Choroid plexus epithelial cell (primary cell): ENCODE results near the gene COQ7.
A peak's percentile ranks its signal among the peaks of the same experiment; 100 is the strongest.

Experiments
- DNase-seq: peaks from one replicate; pipeline ENCODE4 v3.0.0-alpha.2; 2010; ENCODE audit warnings: low read depth
- H3K4me3 ChIP-seq: 2 replicates; pipeline ENCODE4 v1.5.1; 2011; ENCODE audit warnings: low read depth, mild to moderate bottlenecking, control low read depth, low read length, moderate library complexity
- TF ChIP-seq, protein P1 (sequence below): conservative IDR thresholded peaks from 2 replicates; pipeline ENCODE4 v1.5.1; 2011; ENCODE audit warnings: low read depth, mild to moderate bottlenecking, control low read depth, inconsistent platforms, low read length, moderate library complexity

COQ7 gene

DNA sequence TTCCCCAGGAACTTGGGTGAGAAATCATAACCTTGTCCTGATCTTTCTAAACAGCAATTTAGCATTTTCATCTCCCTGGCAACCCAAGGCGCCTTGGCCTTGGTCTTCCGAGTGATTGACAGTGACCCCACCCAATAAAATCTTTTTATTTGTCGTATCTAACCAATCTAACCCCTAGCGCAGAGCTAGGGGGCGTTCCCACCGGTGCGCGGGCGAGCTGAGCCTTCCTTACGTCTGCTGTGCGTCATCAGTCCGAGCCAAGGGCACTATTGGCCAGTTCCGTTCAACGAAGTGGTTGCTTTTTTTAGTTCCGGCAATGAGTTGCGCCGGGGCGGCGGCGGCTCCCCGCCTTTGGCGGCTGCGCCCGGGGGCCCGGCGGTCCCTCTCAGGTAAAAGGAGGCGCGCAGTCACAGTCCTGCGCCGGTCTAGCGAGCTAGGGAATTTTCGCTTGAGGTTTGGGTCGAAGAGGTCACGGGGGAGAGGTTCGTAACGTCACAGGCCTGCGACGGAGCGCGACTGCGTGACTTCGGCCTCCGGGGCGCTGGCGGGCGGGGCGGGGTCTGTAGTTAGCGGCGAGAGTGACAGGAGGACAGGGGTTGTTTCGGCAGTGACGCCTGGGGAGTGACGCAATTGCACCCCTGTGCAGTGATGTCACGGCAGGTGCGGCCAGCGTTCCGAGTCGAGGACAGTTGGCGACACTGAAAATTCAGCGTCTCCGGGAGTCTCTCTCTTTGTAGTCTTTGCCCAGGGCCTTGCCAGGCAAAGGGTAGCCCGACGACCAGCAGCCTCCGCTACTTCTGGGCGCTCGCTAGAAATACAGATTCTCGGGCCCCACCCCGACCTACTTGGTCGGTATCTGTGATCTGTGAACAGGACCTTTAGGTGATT is at the start of gene COQ7:
Gene COQ7, plus strand, starts transcription at position 266 of the 888 bp plus-strand sequence. Its CDS starts 51 bp downstream, at position 317.
- peak within 1 kb of the TSS; percentile 72 for H3K4me3 ChIP-seq
- TF ChIP-seq, protein P1, sequence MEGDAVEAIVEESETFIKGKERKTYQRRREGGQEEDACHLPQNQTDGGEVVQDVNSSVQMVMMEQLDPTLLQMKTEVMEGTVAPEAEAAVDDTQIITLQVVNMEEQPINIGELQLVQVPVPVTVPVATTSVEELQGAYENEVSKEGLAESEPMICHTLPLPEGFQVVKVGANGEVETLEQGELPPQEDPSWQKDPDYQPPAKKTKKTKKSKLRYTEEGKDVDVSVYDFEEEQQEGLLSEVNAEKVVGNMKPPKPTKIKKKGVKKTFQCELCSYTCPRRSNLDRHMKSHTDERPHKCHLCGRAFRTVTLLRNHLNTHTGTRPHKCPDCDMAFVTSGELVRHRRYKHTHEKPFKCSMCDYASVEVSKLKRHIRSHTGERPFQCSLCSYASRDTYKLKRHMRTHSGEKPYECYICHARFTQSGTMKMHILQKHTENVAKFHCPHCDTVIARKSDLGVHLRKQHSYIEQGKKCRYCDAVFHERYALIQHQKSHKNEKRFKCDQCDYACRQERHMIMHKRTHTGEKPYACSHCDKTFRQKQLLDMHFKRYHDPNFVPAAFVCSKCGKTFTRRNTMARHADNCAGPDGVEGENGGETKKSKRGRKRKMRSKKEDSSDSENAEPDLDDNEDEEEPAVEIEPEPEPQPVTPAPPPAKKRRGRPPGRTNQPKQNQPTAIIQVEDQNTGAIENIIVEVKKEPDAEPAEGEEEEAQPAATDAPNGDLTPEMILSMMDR = no peak
- DNase-seq = peak; percentile 100

DNA sequence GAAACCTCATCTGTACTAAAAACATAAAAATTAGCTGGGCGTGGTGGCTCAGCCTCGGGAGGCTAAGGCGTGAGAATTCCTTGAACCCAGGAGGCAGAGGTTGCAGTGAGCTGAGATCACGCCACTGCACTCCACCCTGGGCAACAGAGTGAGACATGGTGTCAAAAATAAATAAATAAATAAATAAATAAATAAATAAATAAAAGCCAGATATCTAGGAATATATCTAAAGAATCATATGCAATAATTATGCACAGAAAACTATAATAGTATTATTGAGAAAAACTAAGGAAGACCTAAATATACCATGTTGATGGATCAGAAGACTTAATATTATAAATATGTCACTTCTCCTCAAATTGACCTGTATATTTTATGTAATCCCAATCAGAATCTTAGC is 46.7 kb upstream of the COQ7 start:
- TF ChIP-seq, protein P1 = no peak
- no peak for DNase-seq
- no peak overlapping the region for H3K4me3 ChIP-seq

DNA sequence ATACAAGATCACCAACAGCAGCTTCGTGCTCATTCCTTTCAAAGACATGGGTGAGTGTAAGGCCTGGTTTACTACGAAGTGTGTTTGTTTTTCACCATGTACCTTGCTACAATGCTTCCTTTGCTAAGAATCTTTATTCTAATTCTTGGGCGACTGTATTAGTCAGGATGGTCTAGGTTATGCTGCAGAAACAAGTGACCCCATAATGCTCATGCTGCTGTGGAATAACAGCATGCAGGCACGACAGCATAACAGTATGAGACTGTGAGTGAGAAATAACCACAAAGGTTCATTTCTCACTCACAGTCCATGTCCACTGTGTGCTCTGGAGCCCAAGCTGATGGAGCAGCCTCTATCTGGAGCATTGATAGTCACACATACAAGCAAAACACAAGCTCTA is 45.7 kb upstream of the COQ7 start:
- H3K4me3 ChIP-seq = no peak overlapping the region
- DNase-seq = no peak
- TF ChIP-seq, protein P1 = no peak

DNA sequence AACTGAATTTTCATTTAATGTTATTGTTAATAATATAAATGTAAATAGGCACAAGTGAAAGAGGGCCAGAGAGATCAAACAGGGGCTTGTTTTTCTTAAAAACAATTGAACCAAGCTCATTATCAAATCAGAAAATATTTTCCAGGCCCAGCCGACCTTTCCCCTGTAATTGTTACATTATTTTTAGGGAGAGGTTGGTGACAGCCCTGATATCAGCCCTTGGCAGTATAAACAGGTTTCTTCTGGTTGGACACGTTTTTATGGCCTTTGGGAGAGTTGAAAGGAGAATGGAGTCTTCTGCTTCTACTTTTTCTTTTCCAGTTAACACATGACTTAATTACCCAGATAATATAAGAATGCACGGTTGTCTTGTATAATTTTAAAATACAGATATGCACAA is 40.0 kb upstream of the COQ7 start:
- TF ChIP-seq, protein P1 = no peak
- DNase-seq = no peak
- H3K4me3 ChIP-seq = no peak overlapping the region

DNA sequence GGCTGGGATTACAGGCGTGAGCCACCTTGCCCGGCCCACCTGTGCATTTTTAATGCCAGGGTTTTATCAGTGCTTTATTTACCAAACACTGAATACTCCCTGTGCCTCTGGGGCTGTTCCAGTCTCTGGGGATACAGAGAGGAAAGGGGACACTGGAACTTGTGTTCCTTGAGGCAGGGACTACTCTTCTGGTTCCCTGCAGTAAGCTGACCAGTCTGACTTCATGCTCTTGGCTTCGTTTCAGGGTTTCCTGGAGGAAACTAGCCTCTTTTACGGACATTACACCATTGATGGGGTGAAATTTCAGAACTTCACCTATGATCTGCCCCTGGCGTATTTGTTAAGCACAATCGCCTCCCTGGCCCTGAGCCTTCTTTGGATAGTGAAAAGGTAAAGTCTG is 37.4 kb upstream of the COQ7 start:
- no peak for DNase-seq
- H3K4me3 ChIP-seq = no peak overlapping the region
- TF ChIP-seq, protein P1 = no peak

DNA sequence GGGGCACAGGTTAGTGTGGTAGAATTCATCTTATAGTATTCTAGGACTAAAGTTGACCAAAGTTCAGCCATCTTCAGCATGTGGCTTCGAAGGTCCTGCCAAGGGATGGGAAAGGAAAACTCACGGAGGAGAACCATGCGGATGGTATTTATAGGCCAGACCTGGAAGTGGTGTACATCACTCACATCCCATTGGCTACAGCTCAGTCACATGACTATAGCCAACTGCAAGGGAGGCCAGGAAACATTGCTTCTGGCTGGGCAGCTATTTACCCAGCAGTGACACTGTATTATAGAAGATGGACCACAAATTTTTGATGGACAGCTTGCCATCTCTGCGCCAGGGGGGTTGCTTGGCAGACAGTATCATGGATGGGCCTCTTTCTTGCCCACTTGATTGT is 35.7 kb upstream of the COQ7 start:
- DNase-seq = no peak
- no peak overlapping the region for H3K4me3 ChIP-seq
- TF ChIP-seq, protein P1 = no peak

DNA sequence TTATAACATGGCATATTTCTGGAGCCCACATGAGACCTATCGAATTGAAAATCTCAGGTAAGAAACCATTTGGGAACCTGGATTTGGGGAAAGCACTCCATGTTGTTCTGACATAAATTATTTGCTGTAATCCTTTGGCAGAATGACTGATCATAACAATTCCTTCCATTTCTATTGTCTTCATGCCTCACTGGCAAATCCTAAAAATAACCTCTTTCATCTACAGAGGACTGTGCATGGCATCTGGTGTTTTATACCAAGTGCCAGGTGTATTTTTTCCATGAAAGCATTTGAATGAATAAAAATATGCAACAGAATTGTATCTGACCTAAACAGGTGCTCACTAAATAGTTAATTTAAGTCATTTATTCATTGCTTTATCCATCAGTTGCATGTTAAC is 33.7 kb upstream of the COQ7 start:
- no peak for DNase-seq
- TF ChIP-seq, protein P1 = no peak
- H3K4me3 ChIP-seq = no peak overlapping the region
